GM18870 (cell line): ENCODE data around the gene ZNF189.

Experiments
- ATAC-seq: cut with Tn5 transposase; IDR thresholded peaks from one replicate; pipeline ENCODE4 v1.9.1; 2021; ENCODE audit warnings: moderate library complexity; ENCODE audit not compliant: unreplicated experiment

Gene ZNF189

DNA sequence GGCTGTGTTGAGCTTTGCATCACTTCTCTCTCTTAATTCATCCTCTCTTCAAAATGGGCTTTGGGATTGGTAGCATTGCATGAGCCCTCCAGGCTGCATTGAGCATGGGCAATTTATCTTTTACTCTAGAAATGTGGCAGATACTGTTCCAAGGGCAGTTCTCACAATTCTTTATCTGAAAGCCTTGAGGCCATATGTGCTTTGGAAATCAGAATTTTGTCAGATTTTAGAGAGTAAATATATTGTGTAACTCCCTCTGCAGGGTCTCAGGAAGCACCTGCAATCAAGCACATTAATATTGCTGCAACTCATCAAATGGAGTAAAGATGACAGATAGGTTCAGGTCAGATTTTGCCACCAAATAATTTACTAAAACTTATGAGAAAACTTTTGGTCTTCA is 19.3 kb downstream of the ZNF189 start:
- ATAC-seq, result no peak

DNA sequence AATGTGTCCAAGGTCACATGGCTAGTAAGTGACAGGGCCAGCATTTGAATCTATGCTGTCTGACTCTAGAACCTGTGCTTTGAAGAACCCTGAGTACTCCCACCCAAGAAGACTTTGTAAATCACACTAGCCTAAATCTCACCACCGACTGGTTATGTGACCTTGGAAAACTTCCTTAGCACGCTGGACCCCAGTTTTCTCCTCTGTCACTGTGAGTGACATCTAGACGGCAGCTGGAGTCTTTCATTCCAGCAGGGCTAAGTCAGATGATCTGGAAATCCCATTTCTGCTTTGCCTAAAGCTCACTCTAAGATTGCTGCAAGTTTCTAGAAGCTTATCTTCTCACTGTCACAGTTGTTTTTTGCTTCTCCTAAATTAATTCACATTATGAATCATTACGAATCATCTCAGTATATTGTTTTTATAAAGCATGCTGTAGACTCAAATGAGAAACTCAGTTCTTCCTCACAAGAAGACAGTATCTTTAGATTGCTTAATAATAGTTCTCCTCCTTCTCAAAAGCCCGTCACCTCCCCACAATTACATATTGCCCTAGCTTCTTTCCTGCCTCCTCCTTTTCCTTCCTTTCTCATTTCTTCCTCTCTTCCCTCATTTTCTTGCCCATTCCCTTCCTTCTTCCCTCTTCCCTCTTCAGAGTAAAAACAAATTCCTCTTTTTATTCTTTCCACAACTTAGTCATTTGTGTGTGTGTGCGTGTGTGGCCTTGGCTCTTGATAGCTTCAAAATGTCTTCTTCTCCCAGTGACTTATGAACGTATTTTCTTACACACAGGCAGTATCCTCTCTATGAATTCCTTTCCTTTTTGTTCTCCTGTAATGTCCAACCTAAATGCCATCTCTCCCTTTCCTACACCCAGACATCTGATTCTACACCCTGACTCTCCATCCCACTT is 20.1 kb downstream of the ZNF189 start:
- ATAC-seq, result no peak

DNA sequence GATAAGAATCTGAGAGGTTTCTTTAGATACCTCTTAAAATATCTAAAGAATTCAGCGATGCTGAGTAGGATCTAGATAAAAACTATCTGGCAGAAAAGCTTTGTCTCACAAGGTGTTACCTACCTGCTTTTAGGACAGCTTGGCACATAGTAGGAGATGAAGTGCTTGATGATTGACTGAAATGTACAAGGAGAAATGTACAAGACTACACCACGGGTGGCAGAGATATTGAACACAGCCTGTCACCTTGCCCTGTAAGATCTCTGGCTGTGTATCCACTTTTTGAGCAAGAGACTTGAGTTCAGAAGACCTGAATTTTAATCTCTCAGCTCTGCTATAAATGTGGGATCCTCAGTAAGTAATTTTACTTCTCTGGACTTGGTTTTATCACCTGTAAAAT is 21.2 kb downstream of the ZNF189 start:
- ATAC-seq, result no peak

DNA sequence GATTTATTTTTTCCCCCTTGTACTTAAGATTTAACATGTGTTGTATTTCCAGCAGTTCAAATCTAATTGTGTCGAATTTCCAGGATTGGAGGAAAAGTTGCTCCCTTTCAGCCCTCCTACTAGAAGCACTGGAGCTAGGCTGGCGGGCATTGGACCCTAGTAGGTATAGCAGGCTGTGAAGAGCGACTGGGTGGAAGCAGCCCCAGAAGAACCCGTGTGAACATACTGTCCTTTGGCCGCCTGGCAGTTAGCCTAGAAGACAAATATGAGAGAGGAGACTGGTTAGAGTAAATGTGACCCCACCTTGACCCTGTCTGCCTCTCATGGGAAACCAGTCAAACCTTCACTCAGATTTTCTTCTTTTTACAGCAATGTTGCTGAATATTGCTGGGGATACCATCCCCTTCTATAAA is 23.0 kb downstream of the ZNF189 start:
- ATAC-seq, result no peak

DNA sequence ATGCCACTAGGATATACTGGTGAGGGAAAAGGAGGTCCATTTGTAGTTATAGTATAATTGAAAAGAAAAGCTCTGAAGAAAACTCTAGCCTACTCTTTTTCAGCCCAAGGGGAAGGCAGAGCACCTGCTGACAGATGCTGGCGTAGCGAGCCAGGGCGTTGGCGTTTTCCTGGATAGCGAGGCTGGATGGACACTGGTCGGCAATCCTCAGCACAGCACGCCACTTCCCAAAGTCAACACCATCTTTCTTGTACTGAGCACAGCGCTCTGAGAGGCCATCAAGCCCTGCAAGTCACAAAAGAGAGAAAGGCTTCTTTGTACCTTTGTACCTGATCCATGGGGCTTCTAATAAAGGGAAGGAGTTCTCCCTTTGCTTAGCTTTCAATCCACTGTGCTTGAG is 28.7 kb downstream of the ZNF189 start:
- no peak for ATAC-seq

DNA sequence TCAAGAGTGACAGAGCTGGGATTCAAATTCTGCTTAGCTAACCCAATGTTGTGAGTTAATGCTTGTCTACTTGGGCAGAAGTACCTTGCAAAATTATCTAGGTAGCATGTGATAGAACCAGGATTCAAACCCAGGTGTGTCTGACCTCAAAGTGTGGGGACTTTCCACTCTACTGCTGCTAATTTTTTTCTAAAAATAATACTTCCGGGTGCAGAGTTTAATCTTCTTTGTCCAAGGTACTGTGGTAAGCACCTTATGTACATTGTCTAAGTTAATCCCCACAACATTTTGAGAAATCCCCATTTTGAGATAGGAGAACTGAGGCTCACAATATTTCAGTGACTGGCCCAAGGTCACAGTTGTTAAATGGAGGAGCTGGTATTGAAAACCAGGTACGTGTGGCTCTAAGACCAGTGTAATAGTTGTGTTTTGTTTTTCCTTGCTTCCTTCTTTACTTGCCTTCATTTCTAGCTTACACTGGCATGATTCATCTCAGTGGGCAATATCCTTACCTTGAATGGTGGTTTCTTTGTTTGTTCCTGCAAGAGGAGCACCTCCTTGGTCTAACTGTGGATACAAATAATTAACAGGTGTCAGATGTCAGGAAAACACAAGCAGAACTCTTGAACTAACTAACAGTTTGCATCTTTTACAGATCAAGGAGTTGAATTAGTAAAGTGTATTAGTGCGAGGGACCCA is 29.5 kb downstream of the ZNF189 start:
- ATAC-seq, result peak; percentile 81

DNA sequence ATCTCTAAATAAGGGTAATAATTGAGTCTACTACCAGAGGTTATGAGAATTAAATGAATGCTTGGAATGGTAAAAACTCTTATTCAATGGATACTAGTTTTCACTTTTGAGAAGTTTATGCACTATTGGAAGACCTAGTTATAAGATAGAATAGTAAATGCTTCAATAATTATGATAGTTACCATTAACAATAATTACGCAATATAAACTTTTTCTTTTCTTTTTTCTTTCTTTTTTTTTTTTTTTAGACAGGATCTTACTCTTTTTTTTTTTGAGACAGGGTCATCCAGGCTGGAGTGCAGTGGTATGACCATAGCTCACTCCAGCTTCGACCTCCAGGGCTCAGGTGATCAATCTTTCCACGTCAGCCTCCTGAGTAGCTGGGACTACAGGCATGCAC is 30.3 kb downstream of the ZNF189 start:
- no peak for ATAC-seq

DNA sequence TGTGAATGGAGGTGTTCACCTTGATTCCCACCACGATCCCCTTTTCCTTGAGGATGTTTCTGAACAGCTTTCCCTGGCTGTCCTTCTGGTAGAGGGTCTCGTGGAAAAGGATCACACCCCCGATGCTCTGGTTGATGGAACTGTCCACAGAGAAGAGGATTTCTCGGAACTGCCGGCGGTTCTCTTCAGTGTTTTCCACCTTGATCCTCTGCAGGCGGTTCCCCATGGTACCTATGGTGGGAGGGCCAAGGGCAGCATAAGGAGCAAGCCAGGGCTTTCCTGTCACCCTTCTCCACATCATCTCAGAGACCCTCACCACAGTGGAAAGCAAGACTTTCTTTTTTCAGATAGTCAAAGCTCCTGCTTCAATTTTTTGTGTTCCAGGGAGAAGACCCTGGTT is 31.1 kb downstream of the ZNF189 start:
- no peak for ATAC-seq

DNA sequence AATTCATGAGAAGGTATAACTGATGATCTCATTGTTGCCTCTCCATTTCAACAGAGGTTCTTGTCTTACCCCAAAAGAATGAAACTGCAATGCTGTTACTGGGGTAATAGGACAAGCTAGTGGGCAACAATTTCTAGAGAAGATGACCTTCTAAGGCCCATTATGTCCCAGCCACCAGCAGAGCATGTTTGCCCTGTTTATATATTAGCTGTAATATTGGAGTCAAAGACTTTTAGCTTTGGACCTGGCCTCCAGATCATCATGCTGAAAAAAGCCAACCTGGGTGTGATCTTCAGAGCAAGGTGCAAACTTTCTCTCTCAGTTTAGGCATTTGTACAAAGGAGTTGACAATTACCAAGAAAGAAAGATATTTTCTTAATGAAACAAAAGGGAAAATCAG is 33.5 kb downstream of the ZNF189 start:
- ATAC-seq, result no peak

DNA sequence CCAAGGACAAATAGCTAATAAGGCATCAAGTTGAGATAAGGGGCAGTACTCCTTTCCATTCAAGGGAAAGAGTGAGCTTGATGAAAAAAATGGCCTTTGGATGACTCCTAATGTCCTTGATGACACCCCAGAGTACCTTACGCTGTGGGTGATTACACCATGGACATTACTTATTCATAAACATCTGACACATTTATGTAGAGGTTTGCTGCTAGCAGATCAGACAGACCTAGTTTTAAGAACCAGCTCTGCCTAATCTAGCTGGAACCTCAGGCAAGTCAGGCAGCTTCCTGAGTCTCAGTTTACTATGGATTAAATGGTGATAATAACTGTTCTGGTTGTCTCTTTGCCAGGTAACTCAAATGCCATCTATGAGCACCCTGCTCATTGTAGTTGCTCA is 34.1 kb downstream of the ZNF189 start:
- no peak for ATAC-seq

DNA sequence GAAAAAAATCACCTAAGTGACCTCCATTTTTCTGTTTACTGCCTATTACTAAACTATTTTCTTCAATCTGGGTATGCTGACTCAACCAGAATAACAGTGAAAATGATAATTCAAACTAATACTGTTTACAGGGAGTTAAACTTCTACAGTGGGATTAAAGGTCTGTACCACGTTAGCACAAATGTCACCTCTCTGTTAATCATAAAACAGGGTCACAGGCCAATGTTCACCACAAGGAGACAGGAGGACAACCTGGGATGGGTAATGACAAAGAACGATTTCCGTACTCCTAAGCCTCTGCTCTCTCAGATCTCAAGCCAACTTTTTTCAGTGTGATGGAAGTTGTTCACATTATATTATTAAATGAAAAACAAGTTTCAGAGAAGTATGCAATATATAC is 34.6 kb downstream of the ZNF189 start:
- ATAC-seq, result no peak

DNA sequence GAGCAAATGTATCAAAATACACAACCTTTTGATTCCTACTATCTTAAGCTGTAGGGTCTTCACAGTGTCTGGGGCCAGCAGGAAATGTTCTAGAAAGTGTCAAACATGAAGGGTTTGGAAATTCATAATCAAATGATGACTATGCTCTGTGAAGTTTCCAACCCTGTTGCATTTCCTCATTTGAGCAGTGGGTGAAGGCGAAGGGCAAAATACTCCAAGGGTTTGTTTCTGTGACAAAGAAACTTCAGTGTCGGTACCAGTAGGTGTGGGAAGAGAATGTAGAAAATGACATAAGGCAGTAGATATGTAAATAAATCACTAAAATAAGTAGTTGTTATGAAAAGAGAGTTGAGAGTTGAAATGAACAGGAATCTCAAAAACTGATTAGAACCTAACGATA is 36.3 kb downstream of the ZNF189 start:
- no peak for ATAC-seq

DNA sequence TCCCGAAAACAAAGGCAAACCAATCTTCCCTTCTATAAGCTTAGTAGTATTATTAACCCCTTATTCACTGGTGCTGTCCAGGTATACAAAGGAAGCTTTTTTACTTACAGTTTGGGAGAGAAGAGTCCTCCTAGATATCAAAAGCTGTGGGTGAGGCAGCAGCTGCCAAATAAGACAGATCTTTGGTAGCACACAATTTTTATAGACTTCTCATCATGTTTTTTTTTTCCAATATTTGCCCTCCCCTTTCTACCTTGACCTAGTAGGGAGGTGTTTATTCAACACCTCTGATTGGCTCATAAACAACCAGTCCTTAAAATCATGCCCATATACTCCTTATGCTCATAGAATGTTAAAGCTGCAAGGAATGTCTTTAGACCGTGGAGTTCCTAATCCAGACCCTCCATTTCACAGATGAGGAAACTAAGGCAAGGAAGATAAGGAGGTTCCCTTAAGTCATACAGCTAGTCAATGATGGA is 37.0 kb downstream of the ZNF189 start, which contains the start of gene ALDOB:
TSS of gene ALDOB (minus strand) at position 174 of the 479 bp plus-strand sequence. CDS start 4,887 bp downstream, outside the sequence.
- no peak for ATAC-seq

DNA sequence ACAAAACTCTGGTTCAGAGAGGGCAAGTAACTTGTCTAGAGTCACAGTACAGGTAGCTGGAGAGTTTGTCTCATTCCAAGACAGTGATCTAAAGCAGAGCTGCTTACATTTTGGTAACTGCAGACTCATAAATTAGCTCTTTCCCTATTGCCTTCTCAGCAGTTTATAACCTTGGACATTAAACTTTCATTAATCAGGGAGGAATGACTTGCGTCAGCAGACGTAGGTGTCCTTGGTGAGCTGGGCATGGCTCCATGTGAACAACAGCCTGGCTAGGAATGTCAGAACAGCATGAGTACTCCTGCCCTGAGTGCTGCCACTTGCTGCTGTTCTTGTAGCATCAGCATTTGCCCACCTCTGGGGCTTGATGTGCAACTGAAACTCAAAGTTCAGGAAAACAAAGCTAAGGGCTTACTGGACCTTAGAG is 39.2 kb downstream of the ZNF189 start:
- ATAC-seq, result no peak

DNA sequence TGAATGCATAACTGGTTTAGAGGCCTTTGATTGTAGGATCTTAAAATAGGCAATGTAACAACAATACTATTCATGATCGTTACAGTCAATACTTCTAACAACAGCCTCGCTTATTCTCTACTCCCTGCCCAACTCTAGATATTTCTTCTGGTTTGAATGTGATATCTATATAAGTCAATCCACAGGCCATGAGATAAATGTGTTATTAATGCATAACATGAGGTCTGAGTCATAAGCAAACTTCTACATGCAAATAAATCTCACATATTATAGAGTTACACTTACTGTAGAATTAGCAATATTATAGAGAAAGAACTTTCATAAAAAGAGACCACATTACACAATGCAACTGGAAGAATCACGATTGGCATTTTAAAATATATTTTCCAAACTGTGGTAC is 39.9 kb downstream of the ZNF189 start:
- peak; percentile 50 for ATAC-seq

DNA sequence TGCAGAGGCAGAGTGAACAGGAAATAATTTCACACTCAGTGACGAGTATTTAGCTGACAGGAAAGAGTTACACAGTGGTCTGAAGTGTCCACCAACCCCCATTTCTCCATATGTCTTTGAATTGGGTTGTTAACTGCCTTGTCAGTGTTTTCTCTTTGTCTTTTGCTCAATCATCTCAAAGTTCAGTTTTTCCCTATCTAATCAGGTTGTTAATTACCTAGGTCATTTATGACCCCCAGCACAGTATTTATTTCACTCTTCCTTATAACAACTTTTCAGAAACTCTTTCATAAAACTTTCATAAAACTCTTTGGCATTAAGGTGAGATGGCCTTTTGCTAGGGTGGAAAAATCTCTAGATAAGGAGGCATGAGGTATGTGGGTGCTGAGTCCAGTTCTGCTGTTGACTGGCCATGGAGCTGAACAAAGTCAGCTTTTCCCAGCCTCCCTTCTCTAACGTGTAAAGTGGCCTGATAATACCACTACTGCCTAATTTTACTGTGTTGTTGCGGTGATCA is 42.1 kb downstream of the ZNF189 start:
- ATAC-seq, result no peak

DNA sequence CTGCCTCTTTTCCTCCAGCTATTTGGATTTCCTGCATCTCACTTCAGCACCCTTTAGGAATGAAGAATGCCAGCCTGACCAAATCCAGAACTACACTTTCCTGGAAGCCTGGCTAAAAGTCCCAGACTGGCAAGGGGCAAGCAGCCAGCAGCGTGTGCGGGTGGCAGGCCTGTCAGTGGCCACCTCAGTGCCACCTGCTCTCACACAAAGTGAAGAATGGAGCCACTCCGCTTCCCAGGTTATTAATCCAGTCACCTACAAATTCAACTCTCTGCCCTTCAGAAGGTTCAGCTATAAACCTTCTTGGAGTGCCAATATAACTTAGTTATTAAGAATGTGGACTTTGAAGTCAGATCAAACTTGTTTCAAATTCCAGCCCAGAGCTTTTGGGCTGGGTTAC is 43.7 kb downstream of the ZNF189 start:
- ATAC-seq, result no peak

DNA sequence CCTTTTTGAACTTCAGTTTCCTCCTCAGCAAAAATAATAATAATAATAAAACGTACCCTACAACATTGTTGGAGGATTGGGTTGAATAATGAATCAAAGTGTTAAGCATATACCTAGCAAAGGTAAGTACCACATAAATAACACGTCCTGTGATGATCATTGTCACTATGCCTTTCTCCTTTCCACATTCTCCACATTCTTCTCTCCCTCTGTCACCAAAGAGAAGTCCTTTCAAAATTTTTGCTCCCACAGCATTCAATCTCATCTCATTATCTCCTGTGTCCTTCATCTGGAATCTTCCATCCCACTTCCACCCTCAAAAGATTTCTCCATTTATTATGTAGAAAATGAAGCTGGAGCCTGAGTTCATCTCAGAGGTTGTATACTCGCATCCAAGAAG is 44.1 kb downstream of the ZNF189 start:
- ATAC-seq, result no peak

DNA sequence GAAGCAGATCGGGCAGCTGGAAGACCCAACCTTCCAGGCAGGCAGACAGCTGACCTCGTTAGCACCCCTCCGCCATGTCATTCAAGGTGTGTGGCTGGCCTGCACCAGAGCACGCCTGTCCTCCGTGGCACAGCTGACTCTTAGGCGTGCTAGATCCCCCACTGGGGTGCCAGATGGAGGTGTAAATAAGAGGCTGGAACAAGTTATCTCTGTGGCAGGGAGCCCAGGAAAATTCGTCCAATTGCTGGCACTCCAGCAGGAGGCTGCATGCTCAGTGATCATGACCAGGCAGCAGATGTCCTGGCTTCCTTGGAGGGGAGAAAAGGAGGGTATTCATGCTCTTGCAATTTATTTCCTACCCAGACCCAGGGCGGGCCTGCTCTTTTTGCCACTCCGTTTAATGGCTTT is 44.7 kb downstream of the ZNF189 start:
- no peak for ATAC-seq

DNA sequence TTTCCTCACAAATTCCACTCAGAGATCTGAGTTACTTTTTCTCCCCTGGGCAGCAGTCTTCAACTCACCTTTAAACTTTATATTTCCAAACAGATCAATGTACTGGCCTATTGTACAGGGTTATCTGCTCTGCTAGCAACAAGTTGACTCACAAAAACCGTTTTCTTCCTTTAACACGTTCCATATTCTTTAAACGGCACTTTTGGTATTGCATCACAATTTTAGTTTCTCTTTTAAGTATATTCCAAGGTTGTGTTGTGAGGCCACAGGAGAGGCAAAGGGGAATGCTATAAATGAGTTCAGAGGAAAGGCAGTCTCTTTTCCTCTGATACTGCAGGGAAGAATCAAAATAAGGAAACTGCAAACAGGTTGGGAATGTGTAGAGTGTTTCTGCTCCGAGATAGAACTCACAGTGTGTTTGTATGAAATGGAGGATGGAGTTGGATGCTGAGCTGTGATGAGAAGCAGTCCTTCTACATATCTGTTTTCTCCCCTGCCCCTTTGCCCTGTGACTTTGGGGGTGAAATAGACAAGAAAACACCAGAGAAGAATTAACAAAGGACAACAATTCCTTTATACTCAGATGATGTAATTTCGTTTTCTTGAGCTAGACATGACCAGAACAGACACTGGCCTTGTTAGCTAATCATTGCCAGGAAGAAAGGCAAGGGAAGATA is 46.8 kb downstream of the ZNF189 start:
- ATAC-seq, result no peak

DNA sequence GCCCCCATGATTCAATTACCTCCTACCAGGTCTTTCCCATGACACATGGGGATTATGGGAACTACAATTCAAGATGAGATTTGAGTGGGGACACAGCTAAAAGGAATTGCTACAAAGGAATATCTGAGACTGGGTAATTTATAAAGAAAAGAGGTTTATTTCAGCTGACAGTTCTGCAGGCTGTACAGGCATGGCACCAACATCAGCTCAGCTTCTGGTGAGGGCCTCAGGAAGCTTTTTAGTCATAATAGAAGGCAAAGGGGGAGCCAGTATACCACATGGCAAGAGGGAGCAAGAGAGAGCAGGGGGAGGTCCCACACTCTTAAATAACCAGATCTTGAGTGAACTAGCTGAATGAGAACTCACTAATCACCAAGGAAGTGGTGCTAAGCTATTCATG is 48.1 kb downstream of the ZNF189 start:
- no peak for ATAC-seq
